ENCODE data around the gene LUZP2.

The LUZP2 gene

GRCh38 chr11:24820541-24820940 is 323.7 kb downstream of the LUZP2 start:
- Histone ChIP-seq H3K4me1 (ENCODE audit: insufficient read depth, low read length) (no peaks in the 10 kb centered on the region), H3K4me3 (ENCODE audit: low read length) (no peak overlapping the region), H3K9ac (ENCODE audit: low read depth, low read length) (no peak overlapping the region), H3K36me3 (ENCODE audit: insufficient read depth, low read length) (no peaks in the 10 kb centered on the region), H3K27me3 (ENCODE audit: insufficient read depth, low read length) (no peaks in the 10 kb centered on the region), H3K27ac (ENCODE audit: low read depth, low read length) (no peak overlapping the region), H3K9me3 (ENCODE audit: insufficient read depth, low read depth, low read length) (no peaks in the 10 kb centered on the region)
- 48% methylated on average over 1 of the region's 1 CpG for WGBS

GRCh38 chr11:24828938-24829605 is 332.2 kb downstream of the LUZP2 start:
- H3K27me3 ChIP-seq (ENCODE audit: insufficient read depth, low read length), result no peaks in the 10 kb centered on the region
- H3K36me3 ChIP-seq (ENCODE audit: insufficient read depth, low read length), result no peaks in the 10 kb centered on the region
- H3K9ac ChIP-seq (ENCODE audit: low read depth, low read length), result no peak overlapping the region
- H3K4me3 ChIP-seq (ENCODE audit: low read length), result no peak overlapping the region
- H3K4me1 ChIP-seq (ENCODE audit: insufficient read depth, low read length), result peaks cover 13% of the 10 kb centered on the region
- H3K27ac ChIP-seq (ENCODE audit: low read depth, low read length), result peak overlapping the region; percentile 73; the same call in 1 of the 2 replicates
- WGBS, result 84% methylated on average over 2 of the region's 2 CpGs
- no peaks in the 10 kb centered on the region for H3K9me3 ChIP-seq (ENCODE audit: insufficient read depth, low read depth, low read length)

- H3K36me3 ChIP-seq (ENCODE audit: insufficient read depth, low read length), result no peaks in the 10 kb centered on the region
- WGBS, result 80% methylated on average over 9 of the region's 9 CpGs
- no peak overlapping the region for H3K4me3 ChIP-seq (ENCODE audit: low read length)
- H3K27me3 ChIP-seq (ENCODE audit: insufficient read depth, low read length), result no peaks in the 10 kb centered on the region
- H3K9ac ChIP-seq (ENCODE audit: low read depth, low read length), result no peak overlapping the region
- no peak overlapping the region for H3K27ac ChIP-seq (ENCODE audit: low read depth, low read length)
- peaks cover 6% of the 10 kb centered on the region for H3K4me1 ChIP-seq (ENCODE audit: insufficient read depth, low read length)
- no peaks in the 10 kb centered on the region for H3K9me3 ChIP-seq (ENCODE audit: insufficient read depth, low read depth, low read length)
Measured at GRCh38 chr11:24833573-24833972, 336.7 kb downstream of the LUZP2 start.

- Histone ChIP-seq H3K27ac (ENCODE audit: low read depth, low read length) (no peak overlapping the region), H3K9me3 (ENCODE audit: insufficient read depth, low read depth, low read length) (no peaks in the 10 kb centered on the region), H3K9ac (ENCODE audit: low read depth, low read length) (no peak overlapping the region), H3K4me3 (ENCODE audit: low read length) (no peak overlapping the region), H3K27me3 (ENCODE audit: insufficient read depth, low read length) (no peaks in the 10 kb centered on the region), H3K36me3 (ENCODE audit: insufficient read depth, low read length) (no peaks in the 10 kb centered on the region), H3K4me1 (ENCODE audit: insufficient read depth, low read length) (no peaks in the 10 kb centered on the region)
- 100% methylated on average over 2 of the region's 2 CpGs for WGBS
Measured at GRCh38 chr11:24837112-24837511, 340.3 kb downstream of the LUZP2 start.

- H3K36me3 ChIP-seq (ENCODE audit: insufficient read depth, low read length), result no peaks in the 10 kb centered on the region
- no peaks in the 10 kb centered on the region for H3K27me3 ChIP-seq (ENCODE audit: insufficient read depth, low read length)
- 94% methylated on average over 1 of the region's 2 CpGs for WGBS
- H3K4me3 ChIP-seq (ENCODE audit: low read length), result no peak overlapping the region
- H3K4me1 ChIP-seq (ENCODE audit: insufficient read depth, low read length), result no peaks in the 10 kb centered on the region
- H3K9ac ChIP-seq (ENCODE audit: low read depth, low read length), result no peak overlapping the region
- no peak overlapping the region for H3K27ac ChIP-seq (ENCODE audit: low read depth, low read length)
- no peaks in the 10 kb centered on the region for H3K9me3 ChIP-seq (ENCODE audit: insufficient read depth, low read depth, low read length)
Measured at GRCh38 chr11:24842308-24842707, 345.5 kb downstream of the LUZP2 start.

- H3K27ac ChIP-seq (ENCODE audit: low read depth, low read length), result no peak overlapping the region
- H3K36me3 ChIP-seq (ENCODE audit: insufficient read depth, low read length), result no peaks in the 10 kb centered on the region
- no peaks in the 10 kb centered on the region for H3K9me3 ChIP-seq (ENCODE audit: insufficient read depth, low read depth, low read length)
- WGBS, result 97% methylated on average over 1 of the region's 1 CpG
- H3K4me1 ChIP-seq (ENCODE audit: insufficient read depth, low read length), result no peaks in the 10 kb centered on the region
- no peak overlapping the region for H3K9ac ChIP-seq (ENCODE audit: low read depth, low read length)
- H3K4me3 ChIP-seq (ENCODE audit: low read length), result no peak overlapping the region
- no peaks in the 10 kb centered on the region for H3K27me3 ChIP-seq (ENCODE audit: insufficient read depth, low read length)
Measured at GRCh38 chr11:24844406-24844805, 347.6 kb downstream of the LUZP2 start.

GRCh38 chr11:24848857-24849256 is 352.0 kb downstream of the LUZP2 start:
- no peak overlapping the region for H3K4me3 ChIP-seq (ENCODE audit: low read length)
- H3K4me1 ChIP-seq (ENCODE audit: insufficient read depth, low read length), result no peaks in the 10 kb centered on the region
- no peak overlapping the region for H3K9ac ChIP-seq (ENCODE audit: low read depth, low read length)
- H3K36me3 ChIP-seq (ENCODE audit: insufficient read depth, low read length), result no peaks in the 10 kb centered on the region
- no peak overlapping the region for H3K27ac ChIP-seq (ENCODE audit: low read depth, low read length)
- WGBS, result 100% methylated on average over 1 of the region's 1 CpG
- H3K9me3 ChIP-seq (ENCODE audit: insufficient read depth, low read depth, low read length), result no peaks in the 10 kb centered on the region
- H3K27me3 ChIP-seq (ENCODE audit: insufficient read depth, low read length), result no peaks in the 10 kb centered on the region

- Histone ChIP-seq H3K4me3 (ENCODE audit: low read length) (no peak overlapping the region), H3K9ac (ENCODE audit: low read depth, low read length) (no peak overlapping the region), H3K36me3 (ENCODE audit: insufficient read depth, low read length) (no peaks in the 10 kb centered on the region), H3K27me3 (ENCODE audit: insufficient read depth, low read length) (no peaks in the 10 kb centered on the region), H3K4me1 (ENCODE audit: insufficient read depth, low read length) (no peaks in the 10 kb centered on the region), H3K9me3 (ENCODE audit: insufficient read depth, low read depth, low read length) (0 out of 2 replicates have a peak, but pooled peaks cover 4% of the 10 kb centered on the region), H3K27ac (ENCODE audit: low read depth, low read length) (no peak overlapping the region)
Measured at GRCh38 chr11:24855951-24856350, 359.1 kb downstream of the LUZP2 start.

- Histone ChIP-seq H3K4me1 (ENCODE audit: insufficient read depth, low read length) (no peaks in the 10 kb centered on the region), H3K9me3 (ENCODE audit: insufficient read depth, low read depth, low read length) (peaks cover 22% of the 10 kb centered on the region), H3K4me3 (ENCODE audit: low read length) (no peak overlapping the region), H3K27ac (ENCODE audit: low read depth, low read length) (no peak overlapping the region), H3K9ac (ENCODE audit: low read depth, low read length) (no peak overlapping the region), H3K36me3 (ENCODE audit: insufficient read depth, low read length) (no peaks in the 10 kb centered on the region), H3K27me3 (ENCODE audit: insufficient read depth, low read length) (no peaks in the 10 kb centered on the region)
- WGBS, result 89% methylated on average over 9 of the region's 9 CpGs
Measured at GRCh38 chr11:24859801-24860300, 363.0 kb downstream of the LUZP2 start.

- peaks cover 22% of the 10 kb centered on the region for H3K9me3 ChIP-seq (ENCODE audit: insufficient read depth, low read depth, low read length)
- no peak overlapping the region for H3K9ac ChIP-seq (ENCODE audit: low read depth, low read length)
- no peaks in the 10 kb centered on the region for H3K27me3 ChIP-seq (ENCODE audit: insufficient read depth, low read length)
- no peak overlapping the region for H3K27ac ChIP-seq (ENCODE audit: low read depth, low read length)
- no peaks in the 10 kb centered on the region for H3K36me3 ChIP-seq (ENCODE audit: insufficient read depth, low read length)
- 96% methylated on average over 6 of the region's 6 CpGs for WGBS
- no peak overlapping the region for H3K4me3 ChIP-seq (ENCODE audit: low read length)
- no peaks in the 10 kb centered on the region for H3K4me1 ChIP-seq (ENCODE audit: insufficient read depth, low read length)
Measured at GRCh38 chr11:24861440-24861839, 364.6 kb downstream of the LUZP2 start.

GRCh38 chr11:24866743-24867142 is 369.9 kb downstream of the LUZP2 start:
- Histone ChIP-seq H3K36me3 (ENCODE audit: insufficient read depth, low read length) (no peaks in the 10 kb centered on the region), H3K27ac (ENCODE audit: low read depth, low read length) (no peak overlapping the region), H3K27me3 (ENCODE audit: insufficient read depth, low read length) (no peaks in the 10 kb centered on the region), H3K9me3 (ENCODE audit: insufficient read depth, low read depth, low read length) (peaks cover 11% of the 10 kb centered on the region; the same call in 1 of the 2 replicates), H3K4me1 (ENCODE audit: insufficient read depth, low read length) (no peaks in the 10 kb centered on the region), H3K4me3 (ENCODE audit: low read length) (no peak overlapping the region), H3K9ac (ENCODE audit: low read depth, low read length) (no peak overlapping the region)
- WGBS, result 91% methylated on average over 4 of the region's 4 CpGs

- Histone ChIP-seq H3K27me3 (ENCODE audit: insufficient read depth, low read length) (no peaks in the 10 kb centered on the region), H3K9ac (ENCODE audit: low read depth, low read length) (no peak overlapping the region), H3K9me3 (ENCODE audit: insufficient read depth, low read depth, low read length) (no peaks in the 10 kb centered on the region), H3K27ac (ENCODE audit: low read depth, low read length) (no peak overlapping the region), H3K36me3 (ENCODE audit: insufficient read depth, low read length) (no peaks in the 10 kb centered on the region), H3K4me1 (ENCODE audit: insufficient read depth, low read length) (no peaks in the 10 kb centered on the region), H3K4me3 (ENCODE audit: low read length) (no peak overlapping the region)
- no CpG with 5 or more reads among the region's 1 CpG for WGBS
Measured at GRCh38 chr11:24870048-24870447, 373.2 kb downstream of the LUZP2 start.
